NCI-H128 (cell line): Measurements from ENCODE around the gene LAMTOR4.

Source experiments
- DNase-seq: peaks from one replicate; lab custom pipeline; 2025; ENCODE audit not compliant: unreplicated experiment; lab: John Stamatoyannopoulos, UW

LAMTOR4 gene

GRCh38 chr7:100148559-100149328 is at the start of gene LAMTOR4:
LAMTOR4 (plus strand) TSS chr7:100148918; CDS start chr7:100148973, 55 bp downstream.
- peak; percentile 98 for DNase-seq

DNA sequence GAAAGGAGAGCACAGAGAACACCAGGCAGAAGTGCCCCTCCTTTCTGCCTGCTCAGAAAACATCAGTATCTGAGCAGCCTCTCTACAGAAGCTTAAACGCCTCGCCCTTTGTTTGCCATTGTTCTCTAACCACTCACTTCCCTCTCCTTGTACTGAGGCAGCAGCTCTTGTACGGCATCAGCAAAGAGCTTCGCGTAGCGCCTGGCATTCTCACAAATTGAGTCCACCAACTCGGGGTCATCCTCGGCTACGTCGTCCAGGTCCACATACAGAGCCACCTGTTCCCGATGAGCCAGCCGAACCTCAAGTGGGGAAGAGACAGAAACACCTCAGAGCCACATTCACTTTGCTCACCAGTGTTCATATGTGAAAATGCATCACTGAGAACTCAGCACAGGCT is 49.3 kb upstream of the LAMTOR4 start:
- DNase-seq: no peak

DNA sequence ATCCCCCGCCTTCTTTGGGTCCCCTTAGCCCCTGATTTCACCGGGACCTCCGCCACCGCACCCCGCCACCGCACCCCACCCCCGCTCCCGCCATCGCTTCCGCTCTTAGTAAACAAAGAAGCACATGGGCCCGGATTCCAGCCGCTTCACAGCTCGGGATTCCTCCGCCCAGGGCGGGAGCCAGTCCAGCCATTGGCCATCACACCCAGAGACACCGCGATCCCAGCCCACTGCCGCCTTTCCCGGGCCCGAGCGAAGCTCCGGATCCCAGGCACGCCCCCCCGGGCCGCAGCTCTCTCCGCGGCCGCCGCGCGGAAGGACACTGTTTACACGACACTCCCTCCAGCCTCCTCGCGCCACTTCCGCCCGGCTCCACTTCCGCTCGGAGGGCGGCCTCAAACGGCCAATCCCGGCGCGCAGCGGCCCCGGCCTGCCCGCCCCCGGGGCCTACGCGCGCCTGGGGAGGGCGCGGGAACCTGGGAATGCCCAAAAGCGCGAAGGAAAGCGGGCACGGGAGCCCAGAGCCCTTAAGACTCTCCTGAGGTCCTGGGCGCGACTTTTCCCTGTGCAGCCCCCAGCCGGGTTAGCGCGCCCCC is 48.2 kb upstream of the LAMTOR4 start:
- DNase-seq: peak; percentile 89

GRCh38 chr7:100101016-100101862 is 47.5 kb upstream of the LAMTOR4 start, which contains the start of the genes AP4M1 and MCM7:
AP4M1 (plus strand) TSS chr7:100101643; CDS start chr7:100101715, 72 bp downstream.
MCM7 (minus strand) TSS chr7:100101397; CDS start chr7:100101294, 103 bp downstream.
- peak; percentile 99 for DNase-seq

DNA sequence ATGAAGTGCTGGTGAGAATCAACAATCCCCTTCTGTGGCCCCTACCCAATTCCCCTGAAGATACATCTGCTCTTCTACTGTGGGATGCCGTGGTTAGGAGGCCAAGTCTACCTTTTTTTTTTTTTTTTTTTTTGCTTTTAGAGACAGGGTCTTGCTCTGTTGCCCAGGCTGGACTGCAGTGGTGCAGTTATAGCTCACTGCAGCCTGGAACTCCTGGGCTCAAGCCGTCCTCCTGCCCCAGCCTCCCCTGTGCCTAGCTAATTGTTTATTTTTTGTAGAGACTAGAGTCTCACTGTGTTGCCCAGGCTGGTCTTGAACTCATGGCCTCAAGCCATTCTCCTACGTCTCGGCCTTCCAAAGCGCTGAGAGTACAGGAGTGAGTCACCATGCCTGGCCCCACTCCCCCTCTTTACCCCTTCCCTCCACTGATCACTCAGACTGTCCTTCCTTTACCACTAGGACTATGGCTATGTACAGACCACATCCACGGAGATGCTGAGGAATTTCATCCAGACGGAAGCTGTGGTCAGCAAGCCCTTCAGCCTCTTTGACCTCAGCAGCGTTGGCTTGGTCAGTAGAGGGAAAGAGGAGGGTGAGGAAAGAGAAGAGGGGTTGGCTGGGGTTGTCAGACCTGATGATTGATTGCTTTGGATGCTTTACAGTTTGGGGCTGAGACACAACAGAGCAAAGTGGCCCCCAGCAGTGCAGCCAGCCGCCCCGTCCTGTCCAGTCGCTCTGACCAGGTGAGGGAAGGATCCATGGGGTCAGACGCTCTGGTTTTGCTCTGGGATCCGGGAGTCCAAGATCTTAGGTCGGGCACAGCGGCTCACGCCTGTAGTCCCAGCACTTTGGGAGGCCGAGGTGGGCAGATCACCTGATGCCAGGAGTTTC is 45.5 kb upstream of the LAMTOR4 start:
- no peak for DNase-seq

DNA sequence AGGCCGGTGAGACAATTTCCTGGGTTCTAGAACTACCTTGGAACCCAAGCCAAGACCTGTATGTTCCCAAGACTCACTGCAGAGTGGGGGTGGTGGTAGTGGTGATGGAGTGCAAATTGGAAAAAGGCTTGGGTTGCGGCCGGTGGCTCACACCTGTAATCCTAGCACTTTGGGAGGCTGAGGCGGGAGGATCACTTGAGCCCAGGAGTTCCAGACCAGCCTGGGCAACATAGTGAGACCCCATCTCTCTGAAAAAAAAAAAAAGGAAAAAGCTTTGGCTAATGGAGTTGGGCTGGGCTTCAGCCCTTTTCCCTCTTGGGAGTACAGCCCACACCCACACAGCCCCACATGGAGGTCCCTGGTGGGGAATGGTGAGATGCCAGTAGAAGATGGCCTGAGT is 43.2 kb upstream of the LAMTOR4 start:
- DNase-seq: no peak

DNA sequence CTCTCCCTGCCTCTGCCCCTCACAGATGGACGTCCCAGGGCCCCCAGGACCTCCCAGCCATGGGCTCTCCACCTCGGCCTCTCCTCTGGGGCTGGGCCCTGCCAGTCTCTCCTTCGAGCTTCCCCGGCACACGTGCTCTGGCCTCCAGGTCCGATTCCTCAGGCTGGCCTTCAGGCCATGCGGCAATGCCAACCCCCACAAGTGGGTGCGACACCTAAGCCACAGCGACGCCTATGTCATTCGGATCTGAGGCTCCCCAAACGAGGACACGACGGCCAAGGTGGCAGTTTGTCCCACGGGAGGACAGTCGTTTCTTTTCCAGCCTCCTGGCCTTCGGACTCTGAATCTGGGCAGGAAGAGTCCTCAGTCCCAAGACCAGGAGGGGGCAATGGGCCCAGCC is 42.1 kb upstream of the LAMTOR4 start:
- DNase-seq: no peak

- DNase-seq: no peak
Measured at GRCh38 chr7:100107125-100107737, 41.5 kb upstream of the LAMTOR4 start.

- no peak for DNase-seq
Measured at GRCh38 chr7:100107890-100108289, 40.8 kb upstream of the LAMTOR4 start.

GRCh38 chr7:100109521-100110163 is 39.1 kb upstream of the LAMTOR4 start:
- DNase-seq: no peak

GRCh38 chr7:100111156-100111555 is 37.6 kb upstream of the LAMTOR4 start:
- DNase-seq: no peak

GRCh38 chr7:100111914-100112313 is 36.8 kb upstream of the LAMTOR4 start:
- no peak for DNase-seq

- DNase-seq: no peak
Measured at GRCh38 chr7:100115026-100115425, 33.7 kb upstream of the LAMTOR4 start.

GRCh38 chr7:100118388-100119071 is 30.2 kb upstream of the LAMTOR4 start:
- no peak for DNase-seq

DNA sequence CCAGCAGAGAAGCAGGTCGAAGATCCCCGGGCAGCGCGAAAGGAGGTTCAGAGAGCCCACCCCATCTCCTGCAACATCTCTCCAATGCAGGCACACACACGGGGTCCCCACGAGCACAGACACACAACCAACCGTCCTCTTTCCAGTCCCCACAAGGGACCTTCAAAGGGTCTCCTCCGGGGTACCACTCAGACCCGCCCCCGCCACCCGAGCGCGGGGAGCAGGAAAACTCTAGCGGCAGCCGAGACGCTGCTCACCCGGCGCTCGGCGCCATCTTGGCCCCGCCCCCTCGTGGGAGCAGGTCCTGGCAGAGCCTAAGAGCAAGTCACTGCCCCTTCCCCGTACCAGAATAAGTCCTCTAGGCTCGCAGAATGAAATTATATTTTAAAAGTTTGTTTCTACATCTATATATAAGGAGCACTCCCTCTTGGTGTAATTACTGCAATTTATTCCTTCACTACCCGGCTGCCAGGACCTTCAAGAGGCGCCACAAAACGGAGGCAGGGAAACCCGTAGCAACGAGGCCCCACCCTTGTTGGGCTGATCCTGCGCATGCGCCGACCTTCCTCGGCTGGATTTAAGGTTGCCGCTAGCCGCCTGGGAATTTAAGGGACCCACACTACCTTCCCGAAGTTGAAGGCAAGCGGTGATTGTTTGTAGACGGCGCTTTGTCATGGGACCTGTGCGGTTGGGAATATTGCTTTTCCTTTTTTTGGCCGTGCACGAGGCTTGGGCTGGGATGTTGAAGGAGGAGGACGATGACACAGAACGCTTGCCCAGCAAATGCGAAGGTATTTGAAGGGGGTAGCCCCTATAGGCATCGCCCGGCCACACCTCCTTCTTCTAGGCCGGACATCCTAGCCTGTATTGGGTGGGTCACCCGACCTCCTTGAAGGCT is 29.4 kb upstream of the LAMTOR4 start, which contains the start of the genes CNPY4 and TAF6:
Gene CNPY4 (plus strand): TSS at position 563 of the 898 bp plus-strand sequence. CDS start 111 bp downstream, at position 674.
Gene TAF6 (minus strand): TSS at position 287 of the 898 bp plus-strand sequence. CDS start 5,149 bp downstream, outside the sequence.
- peak; percentile 93 for DNase-seq

DNA sequence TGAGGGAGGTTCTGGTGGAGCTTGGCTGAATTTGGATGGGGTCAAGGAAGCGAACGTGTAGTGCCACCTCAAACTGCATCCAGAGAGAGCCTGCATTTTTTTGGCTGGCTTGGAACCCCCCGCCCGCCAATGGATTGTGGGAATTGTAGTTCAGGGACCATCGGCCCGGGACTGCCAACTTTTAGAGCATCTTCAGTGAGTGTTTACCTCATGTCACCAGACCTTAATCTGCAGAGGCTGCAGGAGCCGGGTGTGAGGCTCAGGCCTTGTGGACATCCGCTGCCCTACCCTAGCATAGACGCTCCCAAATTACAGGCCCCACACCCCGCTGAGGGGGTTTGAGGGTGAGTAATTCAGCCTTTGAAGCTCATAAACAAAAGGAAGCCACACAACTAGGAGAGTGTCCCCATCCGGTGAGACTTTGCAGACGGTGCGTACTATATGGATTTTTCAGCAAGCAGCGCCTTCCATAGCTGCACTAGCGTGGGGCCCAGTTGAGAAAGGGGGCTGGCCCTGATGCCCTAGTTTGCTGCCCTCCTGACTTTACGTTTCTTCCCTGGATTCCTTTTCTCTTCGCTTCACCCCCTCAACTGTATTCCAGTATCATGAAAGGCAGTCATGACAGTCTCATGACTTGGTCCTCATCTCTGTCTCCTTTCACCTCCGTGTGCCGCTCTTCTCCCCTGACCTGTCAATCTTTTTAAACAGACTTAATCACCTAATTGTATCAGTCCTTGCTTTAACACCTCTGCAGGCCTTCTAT is 28.6 kb upstream of the LAMTOR4 start:
- no peak for DNase-seq

DNA sequence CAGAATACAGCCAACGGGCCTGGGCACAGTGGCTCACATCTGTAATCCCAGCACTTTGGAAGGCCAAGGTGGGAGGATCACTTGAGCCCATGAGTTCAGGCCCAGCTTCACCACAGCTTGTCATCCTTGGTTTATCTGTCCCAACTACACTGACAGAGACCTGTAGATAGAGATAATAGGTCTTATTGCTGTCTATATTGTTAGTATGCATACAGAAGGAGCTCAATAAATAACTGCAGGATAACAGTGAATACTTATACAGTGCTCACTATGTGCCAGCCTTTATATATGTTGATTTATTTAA is 28.0 kb upstream of the LAMTOR4 start:
- DNase-seq: no peak
